ENCODE measurements around the gene ZBBX.

- TF ChIP-seq CTCF (IDR thresholded peaks at IDR 0.05) (no peak), POLR2AphosphoS5 (IDR thresholded peaks at IDR 0.05) (no peak)
Measured at GRCh38 chr3:167361948-167362347, 18.1 kb downstream of the ZBBX start.

Measured in breast epithelium (tissue), 3 donors.